ENCODE measurements around the gene PRKAG1.
"Not testable (repeated sequence)": the region's sequence is repeated elsewhere in the genome, so short reads cannot be mapped to it uniquely, and the experiment has no call there.

PRKAG1 gene

DNA sequence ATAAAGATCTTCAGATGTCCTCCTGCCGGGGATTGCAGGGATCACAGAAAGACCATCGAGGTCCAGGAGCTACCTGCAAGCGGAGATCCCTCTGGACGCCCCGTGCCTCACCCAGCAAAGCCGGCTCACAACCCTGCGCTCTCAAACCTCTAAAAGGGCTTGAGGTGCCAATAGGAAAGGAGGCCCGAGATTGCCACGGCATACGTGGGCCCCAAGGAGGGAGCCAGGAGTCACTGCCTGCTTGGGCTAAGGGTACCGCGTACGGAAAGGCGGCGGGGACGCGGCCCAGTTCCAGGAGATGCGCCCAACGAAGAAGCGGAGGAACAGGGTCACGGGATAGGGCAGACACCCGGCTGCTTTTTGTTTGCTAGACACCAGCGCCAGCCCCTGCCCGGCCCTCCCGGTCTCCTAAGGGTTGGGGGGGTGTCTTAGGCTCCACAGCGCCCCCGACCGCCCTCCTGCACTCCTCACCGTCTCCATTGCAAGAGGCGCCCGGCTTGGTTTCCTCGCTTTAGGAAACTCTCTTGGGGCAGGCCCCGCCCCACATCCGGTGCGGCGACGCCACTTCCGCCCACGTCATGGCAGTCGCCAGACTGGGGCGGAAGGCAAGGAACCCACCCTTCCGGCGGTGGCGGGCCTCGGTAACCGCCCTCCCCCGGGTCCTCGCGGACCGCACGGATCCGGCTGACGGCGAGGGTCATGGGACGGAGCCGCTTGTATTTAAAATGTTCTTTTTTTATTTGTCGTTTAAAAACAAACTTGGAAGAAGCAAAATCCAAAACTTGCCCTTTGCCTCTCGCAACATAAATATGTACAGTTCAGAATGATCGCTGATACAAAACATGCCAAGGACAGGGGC lies at the start of gene PRKAG1:
TSS of gene PRKAG1 (minus strand) at position 516 of the 859 bp plus-strand sequence. CDS start at position 480, 36 bp downstream.
- DNase-seq (ENCODE audit: low read depth in 2 of 2), result peak; percentile 90 to 91

DNA sequence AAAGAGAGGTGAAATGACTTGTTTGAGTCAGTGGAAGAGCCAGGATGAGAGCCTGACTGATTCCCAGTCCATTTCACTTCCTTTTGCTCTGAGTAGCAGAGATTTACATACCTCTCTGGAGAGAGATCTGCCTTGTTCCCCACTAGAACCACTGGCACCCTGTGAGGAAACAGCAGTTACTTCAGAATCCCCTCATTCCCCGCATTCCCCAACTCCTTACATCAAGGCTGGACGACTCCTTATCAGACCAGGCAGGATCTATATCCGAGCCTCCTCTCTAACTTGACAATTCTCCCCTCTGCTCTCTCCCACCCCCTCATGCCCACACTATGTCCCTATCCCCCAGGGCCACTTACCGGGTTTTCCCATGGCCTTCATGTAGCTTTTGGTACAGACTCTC lies 47.5 kb upstream of the PRKAG1 start:
- DNase-seq (ENCODE audit: low read depth in 2 of 2), result no peak

DNA sequence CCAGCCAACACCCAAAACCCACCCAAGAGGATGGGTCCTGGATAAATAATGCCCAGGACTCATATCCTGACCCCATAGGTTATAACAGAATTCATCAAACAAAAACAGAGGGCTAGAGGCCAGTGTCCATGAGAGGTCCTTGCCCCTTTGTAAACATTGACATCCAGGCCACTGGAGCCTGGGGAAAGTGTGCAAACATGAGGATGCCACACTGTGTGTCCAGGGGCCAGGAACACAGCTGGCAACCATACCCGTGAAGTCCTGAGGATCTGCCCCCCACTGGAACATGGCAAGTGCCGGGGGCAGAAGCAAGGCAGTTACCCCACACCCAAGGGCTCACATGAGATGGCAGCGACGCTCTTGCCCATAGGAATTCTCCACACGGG lies 46.2 kb upstream of the PRKAG1 start:
- no peak for DNase-seq (ENCODE audit: low read depth in 2 of 2)

DNA sequence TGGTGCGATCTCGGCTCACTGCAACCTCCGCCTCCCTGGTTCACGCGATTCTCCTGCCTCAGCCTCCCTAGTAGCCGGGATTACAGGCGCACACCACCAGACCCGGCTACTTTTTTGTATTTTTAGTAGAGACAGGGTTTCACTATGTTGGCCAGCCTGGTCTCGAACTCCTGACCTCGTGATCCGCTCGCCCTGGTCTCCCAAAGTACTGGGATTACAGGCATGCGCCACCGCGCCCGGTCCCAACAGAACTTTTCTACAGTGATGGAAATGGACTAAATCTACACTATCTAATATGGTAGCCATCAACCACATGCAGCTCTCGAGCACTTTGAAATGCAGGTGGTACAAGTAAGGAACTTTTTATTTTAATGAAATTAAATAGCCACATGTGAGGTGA lies 43.3 kb upstream of the PRKAG1 start:
- not testable (repeated sequence) for DNase-seq (ENCODE audit: low read depth in 2 of 2)

DNA sequence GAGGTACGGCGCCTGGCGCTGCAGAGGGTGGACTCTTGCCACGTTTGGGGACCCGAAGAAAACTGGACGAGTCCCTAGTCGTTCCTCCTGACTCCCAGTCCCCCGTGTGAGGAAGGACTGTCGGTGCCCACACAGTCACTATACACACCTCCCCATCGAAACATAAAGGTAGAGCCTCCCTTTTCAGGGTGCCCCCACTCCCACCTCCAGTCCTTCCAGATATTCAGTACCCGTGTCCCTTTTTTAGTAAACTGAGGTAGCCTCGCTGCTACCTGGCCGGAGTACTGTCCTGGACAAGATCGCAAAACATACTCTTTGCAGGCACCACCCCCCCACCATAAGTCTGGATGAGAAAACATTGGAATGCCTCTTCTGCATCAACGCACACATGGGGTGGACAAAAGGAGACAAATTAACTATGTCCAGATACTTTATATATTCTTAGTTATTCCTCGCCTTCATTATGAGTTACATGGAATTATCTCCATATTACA lies 42.6 kb upstream of the PRKAG1 start:
- DNase-seq (ENCODE audit: low read depth in 2 of 2), result no peak

DNA sequence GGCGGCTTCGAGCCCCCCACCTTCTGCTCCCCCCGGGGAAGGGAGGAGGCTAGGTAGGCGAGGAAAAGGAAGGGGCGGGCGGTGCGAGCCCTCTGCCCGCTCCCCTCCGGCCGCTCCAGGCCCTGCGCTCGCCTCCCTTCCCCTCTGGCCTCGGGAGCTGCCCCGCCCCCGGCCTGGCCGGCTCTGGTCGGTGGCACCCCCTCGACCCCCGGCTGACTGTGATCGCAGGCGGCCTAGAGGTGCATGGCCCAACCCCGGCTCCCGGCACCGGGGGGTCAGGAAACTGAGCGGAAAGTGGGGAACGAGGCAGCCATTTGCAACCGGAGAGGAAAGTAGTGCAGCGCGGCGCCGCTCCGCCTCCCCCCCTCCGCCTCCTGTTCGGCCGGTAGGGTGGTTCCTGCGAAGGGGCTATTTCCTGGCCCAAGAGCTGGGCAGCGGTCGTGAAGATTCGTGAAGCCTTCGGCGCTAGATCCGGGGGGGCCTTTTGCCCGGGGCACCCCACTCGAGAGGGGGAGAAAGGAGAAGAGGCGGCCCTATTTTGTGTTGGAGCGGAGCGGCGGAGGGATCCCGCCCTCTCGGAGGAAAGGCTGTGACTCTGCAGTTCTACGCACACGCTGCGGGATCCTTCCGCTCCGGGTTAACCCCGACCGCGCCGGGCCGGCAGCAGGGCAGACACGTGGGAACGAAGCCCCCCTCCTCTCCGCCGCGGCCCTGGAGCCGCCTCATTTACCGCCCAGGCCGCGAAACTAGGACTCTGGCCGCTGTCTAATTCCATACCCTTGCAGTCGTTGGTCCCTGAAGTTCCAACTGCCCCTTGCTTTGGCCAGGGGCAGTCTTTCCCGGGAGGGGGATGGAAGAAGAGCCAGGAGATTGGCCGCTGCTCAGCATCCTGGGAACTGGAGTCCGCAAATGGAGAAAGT lies 41.9 kb upstream of the PRKAG1 start, which contains the start of gene KMT2D:
TSS of gene KMT2D (minus strand) at position 558 of the 920 bp plus-strand sequence. CDS start 5,470 bp downstream, outside the sequence.
- peak; percentile 79 to 81 for DNase-seq (ENCODE audit: low read depth in 2 of 2)

DNA sequence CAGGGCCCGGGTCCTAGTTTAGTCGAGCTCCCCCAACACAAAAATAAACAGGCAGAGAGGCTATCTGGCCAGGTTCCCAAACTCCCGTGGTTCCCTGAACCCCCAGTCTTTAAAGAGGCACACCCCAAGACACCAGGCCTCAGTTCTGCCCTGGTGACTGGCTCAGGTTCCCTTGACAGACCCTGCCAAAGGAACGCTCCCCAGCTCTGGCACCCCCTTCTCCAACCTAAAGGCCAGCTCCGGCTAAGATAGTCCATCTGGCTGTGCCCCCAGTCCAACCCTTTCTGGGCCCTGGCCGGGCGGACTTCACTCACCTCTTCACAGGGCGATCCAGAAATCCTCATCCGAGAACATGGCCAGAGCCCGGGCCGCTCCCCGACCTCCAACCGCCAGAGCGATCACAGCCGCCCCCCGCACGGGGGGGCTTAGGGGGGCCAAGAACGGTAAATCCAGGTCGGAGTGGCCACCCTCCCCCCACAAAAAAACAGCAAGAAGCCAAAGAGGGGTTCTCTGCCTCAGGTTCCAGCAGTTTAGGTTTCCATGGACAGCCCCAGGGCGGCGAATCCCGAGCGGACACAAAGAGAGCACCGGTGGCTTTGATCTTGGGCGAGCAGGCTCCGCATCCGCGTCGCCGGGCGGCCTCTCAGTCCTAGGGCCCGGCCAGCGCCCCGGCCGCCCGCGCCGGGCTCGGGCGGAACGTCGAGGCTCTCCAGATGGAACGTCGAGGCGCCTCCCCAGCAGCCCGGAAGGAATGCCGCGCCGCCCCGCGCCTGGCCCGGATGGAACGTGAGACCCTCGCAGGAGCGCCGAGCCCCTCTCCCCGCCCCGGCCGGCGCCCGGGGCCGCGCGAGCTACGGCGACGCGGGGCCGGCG lies 41.0 kb upstream of the PRKAG1 start:
- DNase-seq (ENCODE audit: low read depth in 2 of 2), result no peak

DNA sequence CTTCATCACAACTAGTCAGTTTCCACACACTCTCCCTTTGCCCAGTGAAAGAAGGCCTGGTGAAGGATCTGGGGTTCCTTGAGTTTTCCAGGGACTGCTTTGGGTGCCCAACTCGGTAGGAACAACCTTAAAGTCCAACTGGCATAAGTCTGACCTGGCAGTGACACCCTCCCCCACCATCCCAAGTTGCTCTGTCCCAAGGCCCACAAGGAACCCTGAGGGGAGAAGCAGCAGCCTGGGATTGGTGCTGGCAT lies 40.4 kb upstream of the PRKAG1 start:
- DNase-seq (ENCODE audit: low read depth in 2 of 2), result no peak

DNA sequence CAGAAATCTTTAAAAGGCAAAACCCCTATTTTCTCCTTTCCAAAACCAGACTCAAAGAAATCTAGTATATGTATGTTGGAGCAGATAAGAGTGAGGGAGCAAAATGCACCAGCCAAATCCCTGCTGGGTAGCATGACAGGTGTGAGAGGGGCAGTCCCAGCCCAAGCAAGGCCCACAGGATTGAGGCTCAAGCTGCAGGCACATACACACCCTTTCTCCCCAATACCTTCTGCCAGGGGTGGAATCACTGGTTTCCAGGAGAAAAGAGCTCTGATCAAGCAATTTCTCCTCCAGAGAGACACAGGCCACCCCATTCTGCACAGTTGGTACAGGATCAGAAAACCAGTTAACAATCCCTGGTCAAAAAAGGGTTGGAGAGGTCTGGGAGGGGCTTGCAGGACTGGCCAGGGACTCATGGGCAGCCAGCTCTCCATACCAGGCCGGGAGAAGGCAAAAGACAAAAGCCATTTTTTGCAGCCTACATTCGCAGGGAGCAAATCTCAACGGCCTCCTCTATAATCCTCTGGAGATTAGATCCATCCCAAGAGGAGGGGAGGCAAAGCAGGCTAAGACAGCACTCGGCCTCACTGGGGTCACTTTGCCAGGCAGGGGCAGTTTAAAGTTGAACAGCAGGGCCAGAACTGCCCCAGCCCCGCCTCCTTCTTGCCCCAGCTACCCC lies 39.9 kb upstream of the PRKAG1 start:
- no peak for DNase-seq (ENCODE audit: low read depth in 2 of 2)

DNA sequence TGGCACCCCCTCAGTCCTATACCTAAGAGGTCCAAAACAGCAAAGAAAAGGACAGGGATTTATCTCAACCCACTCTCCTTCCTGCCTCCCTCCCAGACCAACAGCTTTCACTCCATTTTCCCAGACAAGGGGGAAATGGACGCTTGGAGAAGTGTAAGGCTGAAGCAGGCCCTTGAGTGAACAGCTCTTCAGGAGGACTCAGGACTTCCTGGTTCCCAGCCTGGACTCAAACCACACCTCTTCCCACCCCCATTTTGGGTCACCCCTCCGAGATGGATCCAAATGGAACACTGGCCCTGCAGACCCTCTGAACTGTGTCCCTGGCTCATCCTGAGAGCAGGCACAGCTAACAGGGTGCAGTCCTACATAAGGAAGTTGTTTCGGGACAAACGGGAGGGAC lies 39.3 kb upstream of the PRKAG1 start:
- DNase-seq (ENCODE audit: low read depth in 2 of 2), result no peak

DNA sequence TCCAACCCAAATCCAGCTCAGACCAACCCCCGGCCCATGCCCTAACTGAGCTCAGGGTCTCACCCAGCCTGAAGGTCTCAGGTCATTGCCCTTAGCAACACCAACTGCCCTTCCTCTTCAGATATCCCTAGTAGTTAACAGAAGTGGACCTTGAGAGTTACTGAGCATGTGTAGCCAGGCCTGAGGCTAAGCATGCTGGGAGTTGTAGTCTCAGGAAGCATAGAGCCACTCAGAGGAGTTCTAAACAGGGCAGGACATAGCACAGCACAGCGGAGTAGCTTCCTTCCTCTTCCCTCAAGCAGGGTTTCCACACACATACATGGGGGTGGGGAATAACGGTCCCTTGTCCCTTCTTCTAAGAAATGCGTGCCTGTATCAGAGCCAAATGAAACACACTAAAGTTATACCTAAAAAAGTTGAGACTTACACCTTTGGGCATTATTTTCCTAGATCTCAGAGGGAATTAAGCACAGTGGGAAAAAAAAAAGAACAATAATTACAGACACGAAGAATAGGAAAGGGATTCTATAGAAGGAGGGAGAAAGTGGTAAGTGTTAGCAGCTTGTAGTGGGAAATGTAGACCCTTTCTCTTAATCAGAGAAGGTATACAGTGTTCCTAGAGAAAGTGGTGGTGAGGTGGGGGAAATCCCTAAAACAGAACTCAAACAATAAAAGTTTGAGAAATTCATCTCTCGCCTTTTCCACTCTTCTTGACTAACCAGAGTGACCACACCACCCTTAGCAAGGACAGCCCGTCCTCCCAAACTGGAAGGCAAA lies 37.6 kb upstream of the PRKAG1 start:
- DNase-seq (ENCODE audit: low read depth in 2 of 2), result no peak

DNA sequence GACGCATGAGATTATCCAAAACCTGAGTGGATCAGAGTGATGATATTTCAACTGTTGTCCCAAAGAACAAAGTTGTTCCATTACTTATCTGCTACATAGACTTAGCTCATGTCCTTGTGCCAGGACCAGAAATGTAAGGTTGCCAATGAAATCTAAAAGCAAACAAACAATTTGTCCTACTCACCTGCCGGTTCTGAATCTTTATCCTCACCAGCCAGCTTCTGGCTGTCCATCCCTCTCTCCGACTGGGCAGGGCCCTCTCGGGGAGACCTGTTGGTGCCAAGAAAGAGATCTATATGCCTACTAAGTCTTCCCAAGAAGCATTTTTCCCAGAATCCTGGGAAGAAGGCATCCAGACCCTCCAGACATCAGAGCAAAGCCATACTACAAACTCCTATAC lies 36.5 kb upstream of the PRKAG1 start:
- DNase-seq (ENCODE audit: low read depth in 2 of 2), result no peak

DNA sequence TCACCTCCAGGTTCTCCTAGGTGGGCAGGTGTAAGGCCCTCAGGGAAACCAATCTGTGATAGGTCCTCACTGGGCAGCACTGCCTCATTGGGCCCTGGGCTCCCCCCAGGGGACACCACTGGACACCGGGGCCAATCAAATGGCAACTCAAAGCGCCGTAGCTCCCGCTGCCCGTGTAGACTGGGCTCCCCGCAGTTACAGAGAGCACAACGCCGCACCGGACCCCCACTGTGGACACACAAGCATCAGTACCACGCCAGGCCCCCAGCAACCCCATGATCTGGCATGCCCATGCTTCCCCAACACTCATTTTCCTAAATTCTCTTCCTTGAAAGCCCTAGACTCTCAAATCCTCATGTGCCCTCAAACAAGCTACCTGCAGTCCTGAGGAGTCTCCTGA lies 35.9 kb upstream of the PRKAG1 start:
- no peak for DNase-seq (ENCODE audit: low read depth in 2 of 2)

DNA sequence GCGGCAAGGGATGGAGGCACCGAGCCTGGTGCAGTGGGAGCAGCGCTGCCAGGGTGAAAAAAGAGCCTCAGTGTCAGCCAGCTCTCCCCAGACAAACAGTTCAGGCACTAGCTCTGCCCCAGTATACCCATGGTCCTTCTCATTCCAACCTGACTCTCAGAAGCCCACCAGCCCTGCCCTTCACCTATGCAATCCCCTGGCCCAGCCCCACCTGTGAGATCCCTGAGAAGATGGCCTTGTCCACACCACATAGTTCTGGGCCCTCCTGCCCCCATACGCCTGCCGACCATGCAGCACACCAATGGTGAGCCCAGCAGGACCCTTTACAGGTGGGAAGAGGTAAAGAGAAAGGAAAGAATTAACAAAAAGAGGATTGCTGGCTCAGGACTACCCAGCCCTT lies 35.5 kb upstream of the PRKAG1 start:
- DNase-seq (ENCODE audit: low read depth in 2 of 2), result no peak

DNA sequence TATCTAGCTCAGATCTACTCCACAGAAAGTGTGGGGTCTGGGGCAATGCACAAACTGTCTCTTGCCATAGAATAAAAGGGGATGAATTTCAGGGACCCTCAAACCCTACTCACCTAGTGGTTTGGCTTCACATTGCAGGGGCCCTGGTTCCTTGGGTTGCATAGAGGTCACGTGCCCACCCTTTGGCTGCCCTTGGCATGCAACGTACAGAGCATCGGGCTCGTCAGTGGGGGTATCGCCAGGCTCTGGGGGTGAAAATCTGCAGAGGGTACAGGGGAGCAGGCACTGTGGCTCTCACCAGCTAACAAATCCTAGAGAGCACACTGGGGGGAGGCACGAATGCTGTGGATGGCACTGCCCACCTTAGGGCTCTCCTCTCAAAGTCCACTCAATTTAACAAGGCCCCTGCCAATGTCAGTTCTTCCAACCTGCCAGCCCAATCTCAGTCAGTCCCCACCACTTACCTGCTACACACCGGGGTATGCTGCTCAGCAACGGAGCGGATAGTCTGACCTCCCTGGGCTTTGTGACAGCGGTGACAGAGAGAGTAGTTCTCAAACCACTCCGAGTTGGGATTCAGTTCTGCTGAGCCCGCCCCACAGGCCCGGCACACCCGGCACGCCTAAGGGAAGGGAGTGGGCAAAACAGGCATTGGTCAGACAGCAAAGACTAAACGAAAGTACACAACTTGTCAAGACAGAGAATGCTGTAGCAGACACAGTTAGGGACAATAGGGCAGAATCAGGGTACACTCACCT lies 34.1 kb upstream of the PRKAG1 start:
- no peak for DNase-seq (ENCODE audit: low read depth in 2 of 2)

DNA sequence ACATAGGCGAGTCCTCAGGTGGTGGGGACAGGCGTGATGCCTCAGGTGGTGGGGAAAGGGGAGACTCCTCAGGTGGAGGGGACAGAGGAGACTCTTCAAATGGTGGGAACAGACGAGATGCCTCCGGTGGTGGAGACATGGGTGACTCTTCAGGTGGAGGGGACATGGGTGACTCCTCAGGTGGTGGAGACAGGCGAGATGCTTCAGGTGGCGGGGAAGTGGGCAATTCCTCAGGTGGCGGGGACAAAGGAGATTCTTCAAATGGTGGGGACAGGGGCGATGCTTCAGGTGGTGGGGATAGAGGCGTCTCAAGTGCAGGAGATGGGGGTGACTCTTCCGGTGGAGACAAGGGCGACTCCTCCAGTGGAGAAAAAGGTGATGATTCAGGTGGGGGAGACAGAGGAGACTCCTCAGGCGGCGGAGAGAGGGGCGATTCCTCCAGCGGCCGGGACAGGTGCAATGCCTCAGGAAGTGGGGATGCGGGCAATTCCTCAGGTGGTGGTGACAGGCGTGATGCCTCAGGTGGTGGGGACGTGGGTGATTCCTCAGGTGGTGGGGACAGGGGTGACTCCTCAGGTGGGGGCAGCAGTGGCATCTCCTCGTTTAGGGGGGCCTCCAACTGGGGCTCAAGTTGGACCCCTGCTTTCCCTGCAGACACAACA lies 33.3 kb upstream of the PRKAG1 start:
- DNase-seq (ENCODE audit: low read depth in 2 of 2), result no peak

DNA sequence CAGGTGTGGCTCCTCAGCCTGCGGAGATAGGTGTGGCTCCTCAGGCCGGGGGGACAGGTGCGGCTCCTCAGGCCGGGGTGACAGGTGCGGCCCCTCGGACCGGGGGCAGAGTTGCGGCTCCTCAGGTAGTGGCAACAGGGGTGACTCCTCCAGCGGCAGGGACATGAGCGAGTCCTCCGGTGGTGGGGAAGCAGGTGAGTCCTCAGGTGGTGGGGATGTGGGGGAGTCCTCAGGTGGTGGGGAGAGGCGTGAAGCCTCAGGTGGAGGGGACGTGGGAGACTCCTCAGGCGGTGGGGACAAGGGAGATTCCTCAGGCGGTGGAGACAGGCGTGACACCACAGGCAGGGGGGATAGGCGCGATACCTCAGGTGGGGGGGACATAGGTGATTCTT lies 32.8 kb upstream of the PRKAG1 start:
- no peak for DNase-seq (ENCODE audit: low read depth in 2 of 2)

DNA sequence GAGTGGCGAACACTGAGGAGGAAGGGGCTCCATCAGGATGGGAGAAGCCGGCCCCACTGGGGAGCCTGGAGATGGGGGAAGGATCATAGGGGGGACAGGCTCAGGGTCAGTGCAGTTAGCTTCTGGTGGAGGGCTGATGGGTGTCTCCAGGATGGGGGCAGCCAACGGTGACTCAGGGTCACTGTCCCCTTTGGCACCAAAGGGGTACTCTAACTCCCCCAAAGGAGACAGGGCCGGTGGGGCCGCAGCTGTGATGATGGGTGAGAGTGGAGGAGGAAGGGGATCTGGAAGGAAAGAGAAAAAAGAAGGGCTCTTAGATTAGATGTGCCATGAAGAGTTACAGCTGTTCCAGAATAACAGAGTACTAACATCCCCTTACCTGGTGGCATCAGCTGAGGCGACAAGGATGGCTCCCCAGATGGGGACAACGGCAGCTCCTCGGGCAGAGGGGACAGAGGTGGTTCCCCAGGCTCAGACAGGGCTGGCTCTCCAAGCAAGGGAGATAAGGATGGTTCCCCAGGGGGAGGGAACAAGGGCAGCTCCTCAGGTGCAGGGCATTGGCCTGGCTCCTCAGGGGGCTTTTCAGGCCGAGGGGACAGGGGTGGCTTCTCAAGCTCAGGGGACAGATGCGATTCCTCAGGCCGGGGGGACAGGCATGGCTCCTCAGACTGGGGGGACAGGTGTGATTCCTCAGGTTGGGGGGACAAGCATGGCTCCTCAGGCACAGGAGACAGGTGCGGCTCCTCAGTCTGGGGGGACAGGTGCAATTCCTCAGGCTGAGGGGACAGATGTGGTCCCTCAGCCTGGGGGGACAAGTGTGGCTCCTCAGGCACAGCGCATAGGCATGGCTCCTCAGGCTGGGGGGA lies 32.2 kb upstream of the PRKAG1 start:
- no peak for DNase-seq (ENCODE audit: low read depth in 2 of 2)

All from stimulated activated CD8-positive, alpha-beta memory T cell treated with anti-CD3 and anti-CD28 coated beads, Interleukin-15, amount 100 ng/mL, for 4 hours (primary cell).